ENCODE measurements around the gene ADAMTS14. TPM values are rescaled to one million over a fixed set of nuclear protein-coding genes. Genes with fewer than 3 reads are reported as not detected.

The ADAMTS14 gene
- total RNA-seq, 1 experiment from 2014 or later: 1.6 TPM

- H3K4me3 ChIP-seq: no peak overlapping the region
- no peaks in the 10 kb centered on the region for H3K27me3 ChIP-seq
- H3K9me3 ChIP-seq: no peaks in the 10 kb centered on the region
- H3K36me3 ChIP-seq: no peaks in the 10 kb centered on the region; the same call in 1 of the 2 replicates
- DNase-seq: no peak
These were observed 57.6 kb downstream of the ADAMTS14 start for GRCh38 chr10:70729763-70730357.

GRCh38 chr10:70730955-70731354, 58.6 kb downstream of the ADAMTS14 start:
- no peaks in the 10 kb centered on the region for H3K9me3 ChIP-seq
- no peak overlapping the region for H3K4me3 ChIP-seq
- no peaks in the 10 kb centered on the region for H3K36me3 ChIP-seq
- DNase-seq: no peak
- H3K27me3 ChIP-seq: no peaks in the 10 kb centered on the region

DNA sequence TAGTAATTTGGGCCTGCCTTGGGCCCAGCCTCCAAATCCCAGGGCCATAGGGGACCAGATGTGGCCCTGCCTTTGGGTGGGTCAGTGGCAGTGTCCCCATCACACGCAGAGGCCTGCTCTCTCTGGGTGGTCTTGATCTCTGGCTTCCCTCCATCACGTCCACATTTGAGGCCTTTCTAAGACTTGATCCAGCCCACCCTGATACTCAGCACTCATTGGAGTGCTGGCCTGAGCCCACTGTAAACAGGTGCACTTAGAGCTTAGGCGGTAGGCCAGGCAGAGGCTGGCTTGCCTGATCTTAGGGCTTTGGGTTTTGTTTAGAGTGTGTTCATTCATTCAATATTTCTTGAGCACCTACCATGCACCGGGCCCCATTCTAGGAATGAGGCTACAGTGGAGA, 60.3 kb downstream of the ADAMTS14 start:
- Histone ChIP-seq H3K4me3 (no peak overlapping the region), H3K9me3 (no peaks in the 10 kb centered on the region), H3K36me3 (no peaks in the 10 kb centered on the region), H3K27me3 (no peaks in the 10 kb centered on the region)
- DNase-seq: no peak

DNA sequence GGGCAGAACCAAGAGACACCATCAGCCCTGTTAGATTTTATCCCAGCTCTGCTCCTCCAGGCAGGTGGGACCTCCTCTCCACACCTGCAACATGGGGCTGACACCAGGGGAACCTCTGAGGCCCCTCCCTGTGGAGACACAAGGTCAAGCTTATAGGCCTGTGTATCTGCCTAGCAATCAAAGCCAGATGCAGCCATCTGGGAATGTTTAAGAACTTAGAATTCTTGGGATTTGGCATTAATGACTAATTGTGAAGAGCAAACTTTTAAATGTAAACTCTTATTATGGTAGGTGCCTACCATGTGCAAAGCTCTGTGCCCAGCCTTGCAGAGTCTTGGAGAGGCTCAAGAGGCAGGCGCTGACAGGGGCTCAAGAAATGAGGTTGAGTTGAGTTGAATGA, 60.7 kb downstream of the ADAMTS14 start:
- H3K9me3 ChIP-seq: no peaks in the 10 kb centered on the region
- no peak for DNase-seq
- no peaks in the 10 kb centered on the region for H3K27me3 ChIP-seq
- no peaks in the 10 kb centered on the region for H3K36me3 ChIP-seq
- H3K4me3 ChIP-seq: no peak overlapping the region

GRCh38 chr10:70735161-70735560, 62.9 kb downstream of the ADAMTS14 start:
- H3K36me3 ChIP-seq: no peaks in the 10 kb centered on the region
- no peaks in the 10 kb centered on the region for H3K9me3 ChIP-seq
- no peak overlapping the region for H3K4me3 ChIP-seq
- H3K27me3 ChIP-seq: no peaks in the 10 kb centered on the region
- no peak for DNase-seq

- H3K4me3 ChIP-seq: no peak overlapping the region
- H3K27me3 ChIP-seq: no peaks in the 10 kb centered on the region
- H3K9me3 ChIP-seq: no peaks in the 10 kb centered on the region
- DNase-seq: no peak
- no peaks in the 10 kb centered on the region for H3K36me3 ChIP-seq
These were observed 64.2 kb downstream of the ADAMTS14 start for GRCh38 chr10:70736525-70736924.

- Histone ChIP-seq H3K4me3 (no peak overlapping the region), H3K27me3 (no peaks in the 10 kb centered on the region), H3K9me3 (no peaks in the 10 kb centered on the region), H3K36me3 (no peaks in the 10 kb centered on the region)
- no peak for DNase-seq
These were observed 64.9 kb downstream of the ADAMTS14 start for GRCh38 chr10:70737250-70737649.

GRCh38 chr10:70738006-70738760, 65.9 kb downstream of the ADAMTS14 start:
- Histone ChIP-seq H3K27me3 (no peaks in the 10 kb centered on the region), H3K4me3 (no peak overlapping the region), H3K9me3 (no peaks in the 10 kb centered on the region), H3K36me3 (no peaks in the 10 kb centered on the region)
- DNase-seq: no peak

DNA sequence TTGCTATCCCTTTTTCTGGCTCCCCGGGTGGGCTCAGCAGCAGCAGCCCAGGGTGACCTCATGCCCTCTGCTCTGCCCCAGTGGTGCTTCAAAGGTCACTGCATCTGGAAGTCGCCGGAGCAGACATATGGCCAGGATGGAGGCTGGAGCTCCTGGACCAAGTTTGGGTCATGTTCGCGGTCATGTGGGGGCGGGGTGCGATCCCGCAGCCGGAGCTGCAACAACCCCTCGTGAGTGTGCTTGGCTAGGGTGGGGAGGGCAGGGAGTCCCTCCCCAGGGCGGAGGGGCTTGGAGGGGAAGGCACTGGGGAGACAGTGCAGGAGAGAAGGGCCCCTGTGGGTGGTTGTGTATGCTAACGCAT, 66.4 kb downstream of the ADAMTS14 start:
- Histone ChIP-seq H3K27me3 (no peaks in the 10 kb centered on the region), H3K9me3 (no peaks in the 10 kb centered on the region), H3K4me3 (no peak overlapping the region), H3K36me3 (no peaks in the 10 kb centered on the region)
- DNase-seq: no peak

- Histone ChIP-seq H3K27me3 (no peaks in the 10 kb centered on the region), H3K9me3 (no peaks in the 10 kb centered on the region), H3K36me3 (no peaks in the 10 kb centered on the region; the same call in 1 of the 2 replicates), H3K4me3 (no peak overlapping the region)
- peak; percentile 51 for DNase-seq
These were observed 68.3 kb downstream of the ADAMTS14 start for GRCh38 chr10:70740406-70741288.

GRCh38 chr10:70742537-70743429, 70.5 kb downstream of the ADAMTS14 start:
- no peak overlapping the region for H3K4me3 ChIP-seq
- no peaks in the 10 kb centered on the region for H3K9me3 ChIP-seq
- no peaks in the 10 kb centered on the region for H3K27me3 ChIP-seq
- peak; percentile 71 for DNase-seq
- no peaks in the 10 kb centered on the region; the same call in 1 of the 2 replicates for H3K36me3 ChIP-seq

GRCh38 chr10:70743430-70743788, 71.1 kb downstream of the ADAMTS14 start:
- no peak for DNase-seq
- Histone ChIP-seq H3K4me3 (no peak overlapping the region), H3K9me3 (no peaks in the 10 kb centered on the region), H3K27me3 (no peaks in the 10 kb centered on the region), H3K36me3 (no peaks in the 10 kb centered on the region; the same call in 1 of the 2 replicates)

- no peaks in the 10 kb centered on the region; the same call in 1 of the 2 replicates for H3K36me3 ChIP-seq
- no peak overlapping the region for H3K4me3 ChIP-seq
- no peak for DNase-seq
- no peaks in the 10 kb centered on the region for H3K9me3 ChIP-seq
- no peaks in the 10 kb centered on the region for H3K27me3 ChIP-seq
These were observed 71.6 kb downstream of the ADAMTS14 start for GRCh38 chr10:70743879-70744278.

- Histone ChIP-seq H3K36me3 (no peaks in the 10 kb centered on the region; the same call in 1 of the 2 replicates), H3K4me3 (no peak overlapping the region), H3K27me3 (no peaks in the 10 kb centered on the region), H3K9me3 (no peaks in the 10 kb centered on the region)
- DNase-seq: no peak
These were observed 72.4 kb downstream of the ADAMTS14 start for GRCh38 chr10:70744617-70745143.

DNA sequence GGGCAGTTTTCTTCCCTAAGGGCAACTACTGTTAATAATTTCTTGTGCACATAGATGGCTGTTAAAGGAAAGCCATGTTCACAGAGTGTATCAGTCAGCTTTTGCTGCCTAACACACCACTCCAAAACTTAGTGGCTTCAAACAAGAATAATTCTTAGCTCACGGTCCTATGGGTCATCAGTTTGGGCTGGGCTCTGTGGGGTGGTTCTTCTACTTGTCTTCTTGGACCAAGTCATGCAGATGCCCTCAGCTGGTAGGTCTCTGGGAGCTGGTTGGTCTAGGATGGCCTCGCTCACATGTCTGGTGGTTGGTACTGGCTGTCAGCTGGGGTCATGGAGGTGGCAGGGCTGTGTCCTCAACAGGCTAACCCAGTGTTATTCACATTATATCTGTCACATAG, 73.2 kb downstream of the ADAMTS14 start:
- Histone ChIP-seq H3K36me3 (no peaks in the 10 kb centered on the region; the same call in 1 of the 2 replicates), H3K27me3 (no peaks in the 10 kb centered on the region), H3K4me3 (no peak overlapping the region), H3K9me3 (no peaks in the 10 kb centered on the region)
- DNase-seq: no peak
